ENCODE measurements around the gene RAB4B.
A peak's percentile ranks its signal among the peaks of the same experiment; 100 is the strongest.
"Not testable (repeated sequence)": the region's sequence is repeated elsewhere in the genome, so short reads cannot be mapped to it uniquely, and the experiment has no call there.

RAB4B gene

DNA sequence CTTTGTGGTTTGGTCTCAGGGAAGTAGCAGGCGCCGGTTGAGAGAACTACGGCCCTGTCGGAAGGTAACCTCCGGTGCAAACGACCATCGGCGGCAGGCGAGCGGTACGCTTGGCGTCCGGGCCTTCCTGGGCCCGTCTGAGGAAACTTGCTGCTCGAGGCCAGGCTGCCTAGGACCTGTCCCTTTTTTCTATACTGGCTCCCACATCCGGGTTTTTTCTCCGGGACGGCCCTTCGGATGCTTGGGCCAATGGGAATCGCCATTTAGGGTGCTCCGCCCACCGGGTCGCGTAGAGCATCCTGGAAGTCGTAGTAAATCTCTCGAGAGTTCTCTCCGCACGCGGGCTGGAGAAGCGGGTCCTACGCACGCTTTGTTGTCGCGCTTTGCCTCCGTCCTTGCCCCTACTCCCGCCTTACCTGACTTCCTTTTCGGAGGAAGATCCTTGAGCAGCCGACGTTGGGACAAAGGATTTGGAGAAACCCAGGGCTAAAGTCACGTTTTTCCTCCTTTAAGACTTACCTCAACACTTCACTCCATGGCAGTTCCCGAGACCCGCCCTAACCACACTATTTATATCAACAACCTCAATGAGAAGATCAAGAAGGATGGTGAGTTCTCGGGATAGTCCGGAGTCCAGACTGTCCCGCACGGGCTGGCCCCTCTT lies 27.0 kb upstream of the RAB4B start, which contains the start of gene SNRPA:
Gene SNRPA (plus strand): TSS at position 330 of the 664 bp plus-strand sequence. CDS start 206 bp downstream, at position 536.
- DNase-seq = peak; percentile 98 to 99

DNA sequence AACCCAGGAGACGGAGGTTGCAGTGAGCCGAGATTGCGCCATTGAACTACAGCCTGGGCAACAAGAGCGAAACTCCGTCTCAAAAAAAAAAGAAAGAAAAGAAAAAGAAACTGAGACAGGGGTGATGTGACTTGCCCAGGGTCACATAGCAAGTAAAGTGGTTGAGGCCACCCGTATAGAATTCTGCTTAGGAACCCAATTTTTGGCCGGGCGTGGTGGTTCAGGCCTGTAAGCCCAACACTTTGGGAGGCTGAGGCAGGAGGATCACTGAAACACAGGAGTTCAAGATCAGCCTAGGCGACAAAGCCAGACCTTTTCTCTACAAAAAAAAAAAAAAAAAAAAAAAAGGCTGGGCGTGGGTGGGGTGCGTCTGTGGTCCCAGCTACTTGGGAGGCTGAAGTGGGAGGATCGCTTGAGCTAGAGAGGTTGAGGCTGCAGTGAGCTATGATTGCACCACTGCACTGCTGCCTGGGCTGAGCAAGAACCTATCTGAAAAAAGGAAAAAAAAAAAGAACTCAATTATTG lies 25.7 kb upstream of the RAB4B start:
- no peak for DNase-seq

DNA sequence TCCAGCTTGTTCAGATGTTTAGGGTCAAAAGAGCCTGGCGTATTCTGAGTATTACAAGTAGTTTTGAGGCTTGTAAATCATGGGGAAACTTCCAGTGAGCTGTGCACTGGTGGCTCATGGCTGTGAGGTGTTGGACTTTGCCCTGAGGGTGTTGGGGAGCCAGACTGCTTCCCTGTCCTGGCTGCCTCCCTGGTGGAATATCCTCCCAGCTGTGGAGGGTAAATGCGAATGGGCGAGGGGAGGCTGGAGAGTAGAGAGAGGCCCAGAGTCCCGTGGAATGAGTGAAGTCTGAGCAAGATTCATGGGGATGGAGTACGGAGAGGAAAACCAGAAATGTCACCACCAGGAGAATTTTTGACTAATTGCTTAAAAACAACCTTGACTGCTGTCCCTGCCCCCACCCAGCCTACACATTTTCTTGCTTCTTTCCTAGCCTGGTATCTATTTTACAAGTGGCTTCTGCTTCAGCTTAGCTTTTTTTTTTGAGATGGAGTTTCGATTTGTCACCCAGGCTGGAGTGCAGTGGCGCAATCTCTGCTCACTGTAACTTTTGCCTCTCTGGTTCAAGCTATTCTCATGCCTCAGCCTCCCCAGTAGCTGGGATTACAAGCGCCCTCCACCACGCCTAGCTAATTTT lies 23.3 kb upstream of the RAB4B start:
- no peak for DNase-seq

DNA sequence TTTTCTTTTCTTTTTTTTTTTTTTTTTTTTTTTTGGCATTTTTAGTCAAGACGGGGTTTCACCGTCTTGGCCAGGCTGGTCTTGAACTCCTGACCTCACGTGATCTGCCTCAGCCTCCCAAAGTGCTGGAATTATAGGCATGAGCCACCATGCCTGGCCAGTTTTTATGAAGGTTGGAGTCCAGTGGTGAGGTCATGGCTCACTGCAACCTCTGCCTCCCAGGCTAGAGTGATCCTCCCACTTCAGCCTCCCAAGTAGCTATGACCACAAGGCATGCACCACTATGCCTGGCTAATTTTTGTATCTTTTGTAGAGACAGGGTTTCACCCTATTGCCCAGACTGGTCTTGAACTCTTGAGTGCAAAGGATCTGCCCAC lies 22.8 kb upstream of the RAB4B start:
- no peak for DNase-seq

DNA sequence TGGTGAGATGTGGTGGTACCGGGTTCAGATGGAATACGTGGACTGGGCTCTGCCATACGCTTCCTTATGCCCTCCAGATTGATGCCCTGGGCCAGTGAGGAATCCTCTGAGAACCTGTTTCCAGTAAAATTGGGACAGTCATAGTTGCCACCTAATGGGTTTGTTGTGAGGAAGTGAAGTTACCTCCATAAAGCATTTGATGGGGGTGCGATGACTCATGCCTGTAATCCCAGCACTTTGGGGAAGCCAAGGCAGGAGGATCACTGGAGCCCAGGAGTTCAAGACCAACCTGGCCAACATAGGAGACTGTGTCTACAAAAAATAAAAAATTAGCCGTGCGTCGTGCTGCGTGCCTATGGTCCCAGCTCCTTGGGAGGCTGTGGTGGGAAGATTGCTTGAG lies 22.3 kb upstream of the RAB4B start:
- DNase-seq = no peak

DNA sequence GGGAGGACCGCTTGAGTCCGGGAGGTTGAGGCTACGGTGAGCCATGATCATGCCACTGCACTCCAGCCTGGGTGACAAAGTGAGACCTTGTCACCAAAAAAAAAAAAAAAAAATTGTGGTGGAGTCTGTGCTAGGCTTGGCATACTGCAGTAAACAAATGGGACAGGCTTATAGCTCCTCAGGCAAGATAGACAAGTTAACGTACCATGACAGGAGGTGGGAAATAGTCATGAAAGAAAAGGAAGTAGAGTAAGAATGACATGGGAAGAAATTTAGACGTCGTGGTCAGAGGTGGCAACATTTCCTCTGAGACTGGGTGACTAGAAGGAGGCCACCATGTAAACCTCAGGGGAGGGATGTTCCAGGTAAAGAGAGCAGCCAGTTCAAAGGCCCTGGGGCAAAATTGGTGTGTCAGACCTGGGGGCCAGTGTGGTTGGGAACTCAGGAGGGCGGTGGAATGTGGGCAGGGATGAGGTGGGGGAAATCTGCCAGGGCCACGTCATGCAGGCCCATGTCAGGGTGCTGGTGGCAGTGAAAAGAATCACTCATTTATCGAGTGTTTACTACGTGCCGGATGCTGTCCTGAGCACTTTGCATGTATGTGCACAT lies 21.4 kb upstream of the RAB4B start:
- no peak for DNase-seq

DNA sequence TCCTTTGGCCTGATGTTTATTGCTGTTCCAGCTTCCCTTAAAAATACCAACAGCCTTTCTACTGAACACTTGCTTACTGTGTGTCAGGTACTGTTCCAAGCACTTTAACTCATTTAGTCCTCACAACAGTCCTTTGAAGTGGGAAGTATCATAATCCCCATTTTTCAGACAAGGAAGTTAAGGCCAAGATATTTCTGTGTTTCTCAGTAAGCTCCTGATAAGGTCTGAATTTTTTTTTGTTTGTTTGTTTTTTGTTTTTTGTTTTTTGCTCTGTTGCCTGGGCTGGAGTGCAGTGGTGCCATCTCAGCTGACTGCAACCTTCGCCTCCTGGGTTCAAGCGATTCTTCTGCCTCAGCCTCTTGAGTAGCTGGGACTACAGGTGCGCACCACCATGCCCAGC lies 19.6 kb upstream of the RAB4B start:
- no peak for DNase-seq

DNA sequence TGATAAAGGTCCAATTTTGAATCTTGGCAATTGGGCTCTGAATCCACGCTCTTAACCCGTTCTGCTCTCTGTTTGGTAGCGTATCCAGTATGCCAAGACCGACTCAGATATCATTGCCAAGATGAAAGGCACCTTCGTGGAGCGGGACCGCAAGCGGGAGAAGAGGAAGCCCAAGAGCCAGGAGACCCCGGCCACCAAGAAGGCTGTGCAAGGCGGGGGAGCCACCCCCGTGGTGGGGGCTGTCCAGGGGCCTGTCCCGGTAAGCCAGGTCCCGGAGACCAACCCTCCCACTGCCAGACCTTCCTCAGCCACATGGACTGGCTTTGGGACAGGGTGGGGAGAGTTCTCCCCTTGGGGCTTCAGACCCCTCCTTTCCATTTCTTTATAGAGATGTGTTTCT lies 18.7 kb upstream of the RAB4B start:
- DNase-seq = no peak

DNA sequence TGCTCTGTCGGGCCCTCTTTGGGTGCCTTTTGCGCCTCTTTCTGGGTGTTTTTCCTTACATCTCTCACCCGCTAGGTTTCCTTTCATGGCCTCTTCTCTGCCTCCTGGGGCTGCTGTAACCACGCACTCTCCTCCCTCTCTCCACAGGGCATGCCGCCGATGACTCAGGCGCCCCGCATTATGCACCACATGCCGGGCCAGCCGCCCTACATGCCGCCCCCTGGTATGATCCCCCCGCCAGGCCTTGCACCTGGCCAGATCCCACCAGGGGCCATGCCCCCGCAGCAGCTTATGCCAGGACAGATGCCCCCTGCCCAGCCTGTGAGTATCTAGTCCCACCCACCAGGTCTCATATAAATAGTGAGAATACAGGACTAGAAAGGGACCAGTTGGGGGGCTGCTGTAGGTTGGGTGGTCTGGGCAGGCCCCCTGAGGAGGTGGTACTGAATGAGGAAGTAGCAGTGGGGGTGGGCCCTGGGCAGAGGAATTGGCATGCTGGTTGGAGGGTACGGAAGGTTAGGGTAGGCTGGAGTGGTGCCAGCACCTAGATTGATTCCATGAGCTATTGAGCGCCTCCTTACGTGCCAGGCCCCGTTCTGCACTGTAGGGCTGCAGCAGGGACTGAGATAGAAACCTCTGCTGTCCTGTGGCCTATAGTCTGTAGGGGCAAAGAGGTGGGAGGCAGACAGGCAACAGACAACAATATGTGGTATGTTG lies 15.1 kb upstream of the RAB4B start:
- DNase-seq = no peak

DNA sequence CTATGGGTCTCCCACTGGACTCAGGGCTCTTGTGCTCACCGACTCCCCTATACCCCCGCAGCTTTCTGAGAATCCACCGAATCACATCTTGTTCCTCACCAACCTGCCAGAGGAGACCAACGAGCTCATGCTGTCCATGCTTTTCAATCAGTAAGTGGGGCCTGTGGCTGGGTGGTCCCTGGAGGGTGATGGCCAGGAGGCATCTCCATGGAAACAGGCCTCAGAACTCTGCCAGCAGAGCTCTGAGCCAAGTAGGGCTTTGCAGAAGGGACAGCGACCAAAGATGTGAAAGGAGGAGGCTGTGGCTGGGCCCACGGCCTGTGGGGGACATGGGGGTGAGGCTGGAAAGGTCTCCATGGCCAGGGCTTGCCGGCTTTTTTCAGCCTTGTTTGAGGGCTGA lies 14.5 kb upstream of the RAB4B start:
- DNase-seq = no peak

DNA sequence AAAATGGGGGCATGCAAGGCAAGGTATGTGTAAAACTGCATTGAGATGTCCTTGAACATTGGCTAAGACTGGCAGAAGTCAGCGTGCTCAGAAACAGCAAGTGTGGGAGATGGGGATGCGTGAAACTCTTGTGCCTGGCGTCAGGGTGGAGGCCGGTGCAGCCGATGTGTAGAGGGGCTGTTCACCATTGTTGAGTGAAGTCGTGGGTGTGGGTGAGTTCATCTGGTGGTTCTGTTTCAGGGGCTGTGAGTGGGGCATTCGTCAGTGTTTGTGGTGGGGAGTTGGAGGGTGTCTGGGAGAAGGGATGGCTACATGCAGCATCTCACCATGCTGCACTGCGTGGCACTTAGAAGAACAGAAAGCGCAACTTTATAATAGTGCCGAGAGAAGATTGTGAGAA lies 14.1 kb upstream of the RAB4B start:
- DNase-seq = no peak

DNA sequence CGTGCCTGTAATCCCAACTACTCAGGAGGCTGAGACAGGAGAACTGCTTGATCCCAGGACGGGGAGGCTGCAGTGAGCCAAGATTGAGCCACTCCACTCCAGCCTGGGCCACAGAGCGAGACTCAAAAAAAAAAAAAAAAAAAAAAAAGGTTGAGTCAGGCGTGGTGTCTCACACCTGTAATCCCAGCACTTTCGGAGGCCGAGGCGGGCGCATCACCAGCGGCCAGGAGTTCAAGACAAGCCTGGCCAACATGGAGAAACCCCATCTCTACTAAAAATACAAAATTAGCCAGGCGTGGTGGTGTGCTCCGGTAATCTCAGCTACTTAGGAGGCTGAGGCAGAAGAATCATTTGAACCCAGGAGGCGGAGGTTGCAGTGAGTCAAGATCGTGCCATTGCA lies 11.7 kb upstream of the RAB4B start:
- not testable (repeated sequence) for DNase-seq

DNA sequence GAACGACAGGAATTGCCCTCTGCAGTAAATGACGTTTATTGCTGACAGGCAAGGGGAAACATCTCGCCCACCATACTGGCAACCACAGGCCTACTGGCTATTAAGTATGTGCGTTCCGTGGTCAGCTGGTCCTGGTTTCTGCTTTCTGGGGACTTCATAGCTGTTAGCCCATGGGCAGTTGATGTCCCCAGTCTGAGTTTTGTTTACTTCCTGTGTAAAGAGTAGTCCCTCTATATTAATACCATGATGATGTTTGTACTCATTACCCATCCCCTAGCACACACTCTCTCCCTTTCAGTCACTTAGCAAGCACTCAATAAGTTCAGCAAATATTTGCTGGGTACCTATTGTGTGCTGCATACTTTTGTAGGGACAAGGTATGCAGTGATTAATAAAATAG lies 9.2 kb upstream of the RAB4B start:
- DNase-seq = no peak

DNA sequence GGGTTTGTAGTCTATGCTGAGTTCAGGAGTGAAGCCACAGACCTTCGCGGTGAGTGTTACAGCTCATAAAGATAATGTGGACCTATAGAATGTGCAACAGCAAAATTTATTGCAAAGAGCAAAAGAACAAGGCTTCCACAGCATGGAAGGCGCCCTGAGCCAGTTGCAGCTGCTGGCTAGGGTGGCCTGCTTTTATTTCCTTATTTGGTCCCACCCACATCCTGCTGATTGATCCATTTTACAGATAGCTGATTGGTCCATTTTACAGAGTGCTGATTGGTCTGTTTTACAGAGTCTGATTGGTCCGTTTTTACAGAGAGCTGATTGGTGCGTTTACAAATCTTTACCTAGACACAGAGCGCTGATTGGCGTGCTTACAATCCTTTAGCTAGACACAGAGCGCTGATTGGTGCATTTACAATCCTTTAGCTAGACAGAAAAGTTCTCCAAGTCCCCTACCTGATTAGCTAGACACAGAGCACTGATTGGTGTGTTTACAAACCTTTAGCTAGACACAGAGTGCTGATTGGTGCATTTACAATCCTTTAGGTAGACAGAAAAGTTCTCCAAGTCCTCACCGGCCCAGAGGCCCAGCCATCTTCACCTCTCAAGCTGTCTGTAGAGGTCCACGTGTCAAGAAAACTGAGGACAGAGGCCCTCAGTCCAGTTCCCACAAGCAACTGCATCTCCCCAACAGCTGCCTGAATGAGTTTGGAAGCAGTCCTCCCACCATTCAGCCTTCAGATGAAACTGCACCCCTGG lies 6.8 kb upstream of the RAB4B start:
- not testable (repeated sequence) for DNase-seq

DNA sequence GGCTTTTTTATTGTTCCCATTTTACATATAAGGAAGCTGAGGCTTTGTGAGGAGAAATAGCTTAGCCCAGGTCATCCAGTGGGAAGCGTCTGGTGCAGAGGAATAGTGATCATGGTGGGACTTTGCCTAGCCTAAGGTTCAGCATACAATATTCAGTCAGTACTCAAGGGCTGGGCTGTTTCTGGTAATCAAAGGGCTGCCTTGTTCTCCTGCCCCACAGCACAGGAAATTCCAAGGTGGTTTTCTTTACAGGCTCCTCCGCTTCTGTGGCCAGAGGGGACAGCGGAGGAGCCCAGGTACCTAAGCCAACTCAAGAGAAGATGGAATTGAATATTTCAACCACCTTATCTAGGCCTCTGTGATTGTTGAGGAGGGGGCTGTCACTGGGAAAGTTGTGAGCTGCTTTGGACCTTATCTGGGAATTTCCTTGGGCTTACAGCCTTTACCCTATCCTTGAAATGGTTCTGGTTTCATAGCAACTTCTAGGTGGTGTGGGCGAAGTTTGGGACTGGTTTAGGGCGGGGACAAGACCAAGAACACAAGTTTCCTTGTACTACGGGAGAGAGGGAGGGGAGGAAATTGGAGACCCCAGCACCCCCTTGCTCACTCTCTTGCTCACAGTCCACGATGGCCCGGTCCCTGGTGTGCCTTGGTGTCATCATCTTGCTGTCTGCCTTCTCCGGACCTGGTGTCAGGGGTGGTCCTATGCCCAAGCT lies 3.0 kb upstream of the RAB4B start, which contains the start of gene MIA:
Gene MIA (plus strand): TSS at position 606 of the 716 bp plus-strand sequence. CDS start 22 bp downstream, at position 628.
- DNase-seq = no peak

DNA sequence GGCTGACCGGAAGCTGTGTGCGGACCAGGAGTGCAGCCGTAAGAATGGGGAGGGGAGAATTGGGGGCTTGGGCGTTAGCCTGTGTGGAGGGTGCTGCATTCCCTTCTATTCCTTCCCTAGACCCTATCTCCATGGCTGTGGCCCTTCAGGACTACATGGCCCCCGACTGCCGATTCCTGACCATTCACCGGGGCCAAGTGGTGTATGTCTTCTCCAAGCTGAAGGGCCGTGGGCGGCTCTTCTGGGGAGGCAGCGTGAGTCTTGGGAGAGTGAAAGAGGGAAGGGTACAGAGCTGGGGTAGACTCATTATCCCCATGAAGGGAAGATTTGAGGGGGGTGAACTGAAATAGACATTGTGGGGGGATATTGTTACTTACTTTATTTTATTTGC lies 2.4 kb upstream of the RAB4B start:
- no peak for DNase-seq

DNA sequence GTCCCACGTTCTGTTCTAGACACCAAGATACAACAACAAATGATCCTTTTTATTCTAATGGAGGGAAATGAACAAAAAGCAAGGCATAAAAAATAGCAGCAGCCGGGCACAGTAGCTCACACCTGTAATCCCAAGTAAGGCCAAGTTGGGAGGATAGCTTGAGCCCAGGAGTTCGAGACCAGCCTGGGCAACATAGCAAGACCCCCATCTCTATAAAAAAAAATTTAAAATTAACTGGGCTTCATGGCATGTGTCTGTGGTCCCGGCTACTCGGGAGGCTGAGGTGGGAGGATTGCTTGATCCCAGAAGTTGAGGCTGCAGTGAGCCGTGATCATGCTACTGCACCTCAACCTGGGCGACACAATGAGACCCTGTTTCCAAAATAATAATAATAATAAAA lies 1.7 kb upstream of the RAB4B start:
- no peak for DNase-seq

DNA sequence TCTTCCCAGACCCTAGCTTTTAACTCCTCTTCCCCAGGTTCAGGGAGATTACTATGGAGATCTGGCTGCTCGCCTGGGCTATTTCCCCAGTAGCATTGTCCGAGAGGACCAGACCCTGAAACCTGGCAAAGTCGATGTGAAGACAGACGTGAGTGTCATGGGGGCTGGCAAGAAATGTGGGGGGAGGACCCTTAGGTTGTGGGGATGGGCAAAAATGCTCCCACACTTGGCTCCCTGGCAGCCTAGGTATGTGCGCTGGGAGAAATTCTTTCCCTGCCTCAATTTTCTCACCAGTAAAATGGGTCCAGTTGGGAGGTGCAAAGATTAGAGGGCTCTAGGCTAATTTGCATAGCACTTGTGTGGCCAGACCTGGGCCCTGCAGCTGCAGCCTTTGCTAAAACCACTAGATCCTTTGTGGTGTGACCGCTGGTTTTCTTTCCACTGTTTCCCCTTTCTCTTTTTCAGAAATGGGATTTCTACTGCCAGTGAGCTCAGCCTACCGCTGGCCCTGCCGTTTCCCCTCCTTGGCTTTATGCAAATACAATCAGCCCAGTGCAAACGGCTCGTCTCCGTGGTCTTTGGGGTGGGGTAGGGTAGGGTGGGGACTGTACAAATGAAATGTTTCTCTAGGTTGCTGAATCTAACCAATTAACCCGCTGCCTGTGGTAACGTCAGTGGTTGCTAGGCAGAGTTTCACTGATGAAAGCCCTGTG lies 959 bp upstream of the RAB4B start:
- DNase-seq = peak; percentile 94

DNA sequence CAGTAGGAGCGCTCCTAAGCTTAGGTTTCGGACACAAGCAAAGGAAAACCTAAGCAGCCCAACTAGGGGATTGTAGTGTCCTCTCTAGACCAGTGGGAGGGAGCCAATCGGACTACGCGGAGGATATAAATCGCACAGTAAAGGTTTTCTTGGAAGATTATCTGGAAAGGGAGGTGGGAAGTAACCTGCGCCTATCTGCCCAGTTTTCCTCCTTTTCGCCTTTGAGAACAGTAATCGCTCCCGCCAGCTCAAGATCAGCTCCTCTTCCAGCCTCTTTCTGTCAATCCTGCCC lies 456 bp upstream of the RAB4B start:
- DNase-seq = no peak

DNA sequence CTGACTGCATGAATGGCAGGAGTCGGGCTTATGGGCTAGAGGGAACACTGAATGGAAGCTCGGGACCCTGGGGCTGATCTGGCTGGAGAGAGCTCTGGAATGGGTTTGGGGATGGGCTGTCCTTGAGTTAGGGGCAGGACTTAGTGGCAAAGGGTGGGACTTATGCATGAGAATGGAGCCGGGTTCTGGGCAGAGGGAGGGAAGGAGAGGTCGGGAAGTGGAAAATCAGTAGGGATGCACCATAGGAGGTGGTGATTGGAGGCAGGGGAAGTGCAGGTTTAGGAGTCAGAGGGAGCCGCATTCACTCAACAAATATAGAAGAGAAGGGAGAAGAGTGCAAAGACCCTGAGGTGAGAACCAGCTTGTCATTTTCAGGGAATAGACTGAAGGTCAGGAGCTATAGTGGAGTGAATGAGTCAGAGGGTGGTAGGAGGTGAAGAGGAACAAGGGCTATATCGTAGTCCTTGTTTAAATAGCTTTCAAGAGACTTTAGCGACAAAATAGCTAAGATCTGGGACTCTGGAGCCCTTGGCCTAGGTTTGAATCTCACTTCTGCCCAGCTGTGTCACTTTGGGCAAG lies 748 bp downstream of the RAB4B start:
- DNase-seq = no peak

DNA sequence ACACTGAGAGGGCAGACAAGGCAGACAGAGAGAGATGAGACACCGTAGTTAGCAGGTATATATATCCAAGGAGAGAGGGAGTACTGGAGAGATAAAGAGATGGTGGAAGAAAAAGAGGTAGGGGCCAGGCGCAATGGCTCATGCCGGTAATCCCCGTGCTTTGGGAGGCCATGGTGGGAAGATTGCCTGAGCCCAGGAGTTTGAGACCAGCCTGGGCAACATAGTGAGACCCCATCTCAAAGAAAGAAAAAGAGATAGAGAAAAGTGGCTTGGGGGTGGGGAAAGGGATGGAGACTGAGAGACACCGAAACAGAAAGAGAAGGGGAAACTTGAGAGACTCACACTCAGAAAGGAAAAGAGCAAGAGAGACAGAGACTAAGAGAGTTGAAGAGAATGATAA lies 2.5 kb downstream of the RAB4B start:
- no peak for DNase-seq
